HUES6 (cell line): ENCODE measurements around the gene CALN1.

ENCODE experiments used
- H3K27ac ChIP-seq: 2 replicates; pipeline ENCODE4 v1.7.0; 2013; ENCODE audit warnings: low read depth, mild to moderate bottlenecking, low read length, inconsistent platforms
- H3K27me3 ChIP-seq: 2 replicates; pipeline ENCODE4 v1.6.1; 2013; ENCODE audit warnings: low read length; ENCODE audit not compliant: control insufficient read depth, insufficient read depth
- H3K36me3 ChIP-seq: 2 replicates; pipeline ENCODE4 v1.6.1; 2013; ENCODE audit warnings: low read length; ENCODE audit not compliant: control insufficient read depth, insufficient read depth
- H3K4me1 ChIP-seq: 2 replicates; pipeline ENCODE4 v1.6.1; 2013; ENCODE audit warnings: low read length; ENCODE audit not compliant: control insufficient read depth, insufficient read depth
- H3K4me3 ChIP-seq: 2 replicates; pipeline ENCODE4 v1.5.1; 2013; ENCODE audit warnings: low read depth, low read length
- H3K9ac ChIP-seq: one replicate; pipeline ENCODE4 v1.6.1; 2013; ENCODE audit warnings: mild to moderate bottlenecking, low read length
- H3K9me3 ChIP-seq: 2 replicates; pipeline ENCODE4 v1.6.1; 2013; ENCODE audit warnings: low read depth, low read length; ENCODE audit not compliant: control insufficient read depth, insufficient read depth

Gene CALN1

DNA sequence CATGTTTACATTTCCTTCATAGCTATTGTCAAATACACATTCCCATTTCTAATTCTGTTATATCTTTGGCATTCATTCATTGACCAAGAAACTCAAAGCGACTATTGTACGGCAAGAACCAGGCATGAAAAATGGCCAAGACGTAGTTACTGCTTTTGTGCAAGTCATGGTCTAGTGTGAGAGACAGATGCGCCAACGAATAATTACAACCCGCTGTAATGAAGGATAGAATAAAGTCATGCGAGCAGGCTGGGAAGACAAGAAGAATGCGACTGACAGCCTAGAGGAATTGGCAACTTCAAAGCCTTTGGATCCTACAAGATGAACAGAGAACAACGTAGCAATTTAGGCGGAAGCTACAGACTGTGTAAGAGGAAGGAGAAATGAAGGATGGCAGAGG lies 221.2 kb downstream of the CALN1 start:
- Histone ChIP-seq H3K9ac (no peak overlapping the region), H3K27ac (no peak overlapping the region), H3K27me3 (no peaks in the 10 kb centered on the region), H3K4me3 (no peak overlapping the region), H3K9me3 (no peaks in the 10 kb centered on the region), H3K4me1 (no peaks in the 10 kb centered on the region), H3K36me3 (no peaks in the 10 kb centered on the region)

DNA sequence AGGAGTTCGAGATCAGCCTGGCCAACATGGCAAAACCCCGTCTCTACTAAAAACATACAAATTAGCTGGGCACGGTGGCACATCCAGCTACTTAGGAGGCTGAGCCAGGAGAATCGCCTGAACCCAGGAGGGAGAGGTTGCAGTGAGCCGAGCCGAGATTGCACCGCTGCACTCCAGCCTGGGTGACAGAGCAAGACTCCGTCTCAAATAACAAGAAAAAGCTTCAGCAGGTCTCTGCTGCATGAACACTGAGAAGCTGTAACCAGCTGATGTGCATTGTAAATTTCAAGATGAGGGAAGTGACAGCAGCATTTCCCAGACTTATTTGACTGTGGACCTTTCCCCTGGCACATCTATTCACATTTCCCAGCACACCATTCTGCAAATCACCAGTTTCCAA lies 222.0 kb downstream of the CALN1 start:
- Histone ChIP-seq H3K9me3 (no peaks in the 10 kb centered on the region), H3K36me3 (no peaks in the 10 kb centered on the region), H3K9ac (no peak overlapping the region), H3K27me3 (no peaks in the 10 kb centered on the region), H3K4me3 (no peak overlapping the region), H3K27ac (no peak overlapping the region), H3K4me1 (no peaks in the 10 kb centered on the region)

DNA sequence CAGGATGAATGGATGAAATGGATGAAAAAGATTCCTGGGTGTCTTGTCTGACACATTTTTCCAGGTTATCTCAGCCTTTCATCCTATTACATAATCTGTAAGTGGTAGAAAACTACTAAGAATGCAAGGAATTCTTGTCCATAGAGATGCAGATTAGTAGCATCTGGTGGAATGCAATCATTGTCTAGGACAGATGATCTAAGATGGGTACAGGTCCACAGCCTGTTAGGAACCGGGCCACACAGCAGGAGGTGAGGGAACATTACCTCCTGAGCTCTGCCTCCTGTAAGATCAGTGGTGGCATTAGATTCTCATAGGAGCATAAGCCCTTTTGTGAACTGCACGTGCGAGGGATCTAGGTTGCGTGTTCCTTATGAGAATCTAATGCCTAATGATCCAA lies 225.0 kb downstream of the CALN1 start:
- no peaks in the 10 kb centered on the region for H3K9me3 ChIP-seq
- no peak overlapping the region for H3K4me3 ChIP-seq
- H3K36me3 ChIP-seq: no peaks in the 10 kb centered on the region
- no peak overlapping the region for H3K27ac ChIP-seq
- no peaks in the 10 kb centered on the region for H3K27me3 ChIP-seq
- no peaks in the 10 kb centered on the region for H3K4me1 ChIP-seq
- H3K9ac ChIP-seq: no peak overlapping the region

DNA sequence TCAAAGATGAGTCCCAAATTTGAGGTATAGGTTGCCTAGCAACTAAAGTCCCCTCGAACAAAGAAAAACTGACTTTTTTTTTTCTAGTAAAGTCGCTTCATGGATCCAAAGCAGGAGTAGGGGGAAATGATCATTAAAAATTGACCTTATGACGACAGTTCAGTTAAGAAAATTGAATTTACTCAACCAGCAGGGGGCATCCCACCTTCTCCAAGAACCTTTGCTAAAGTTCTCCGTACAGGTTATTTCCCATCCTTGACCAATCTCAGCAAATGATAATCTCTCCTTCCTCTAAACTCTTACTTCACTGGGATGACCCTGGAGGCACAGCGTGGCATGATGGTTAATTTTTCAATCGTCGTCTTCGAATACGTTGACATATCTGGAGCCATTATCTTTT lies 228.3 kb downstream of the CALN1 start:
- Histone ChIP-seq H3K27me3 (no peaks in the 10 kb centered on the region), H3K36me3 (no peaks in the 10 kb centered on the region), H3K9me3 (no peaks in the 10 kb centered on the region), H3K9ac (no peak overlapping the region), H3K4me1 (no peaks in the 10 kb centered on the region), H3K27ac (no peak overlapping the region), H3K4me3 (no peak overlapping the region)

DNA sequence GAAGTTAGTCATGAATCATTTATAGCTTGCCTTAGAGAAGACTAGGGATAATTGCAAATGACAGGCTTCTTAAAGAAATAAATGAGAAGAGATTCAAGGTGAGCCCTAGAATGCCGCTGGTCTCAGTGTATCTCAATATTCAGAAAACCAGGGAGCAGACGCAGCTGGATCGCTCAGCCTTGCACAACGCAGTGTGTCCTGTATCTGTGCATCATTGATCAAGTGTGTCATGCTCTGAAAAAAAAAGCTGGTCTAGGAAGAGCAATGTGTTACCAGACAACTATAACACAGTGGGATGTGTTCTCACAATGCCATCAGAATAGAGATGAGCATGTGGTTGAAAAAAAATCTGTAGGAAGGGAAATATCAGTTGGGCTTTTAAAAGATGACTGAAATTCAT lies 230.1 kb downstream of the CALN1 start:
- no peak overlapping the region for H3K9ac ChIP-seq
- no peak overlapping the region for H3K27ac ChIP-seq
- no peaks in the 10 kb centered on the region for H3K27me3 ChIP-seq
- H3K36me3 ChIP-seq: no peaks in the 10 kb centered on the region
- no peaks in the 10 kb centered on the region for H3K9me3 ChIP-seq
- H3K4me3 ChIP-seq: no peak overlapping the region
- H3K4me1 ChIP-seq: no peaks in the 10 kb centered on the region

DNA sequence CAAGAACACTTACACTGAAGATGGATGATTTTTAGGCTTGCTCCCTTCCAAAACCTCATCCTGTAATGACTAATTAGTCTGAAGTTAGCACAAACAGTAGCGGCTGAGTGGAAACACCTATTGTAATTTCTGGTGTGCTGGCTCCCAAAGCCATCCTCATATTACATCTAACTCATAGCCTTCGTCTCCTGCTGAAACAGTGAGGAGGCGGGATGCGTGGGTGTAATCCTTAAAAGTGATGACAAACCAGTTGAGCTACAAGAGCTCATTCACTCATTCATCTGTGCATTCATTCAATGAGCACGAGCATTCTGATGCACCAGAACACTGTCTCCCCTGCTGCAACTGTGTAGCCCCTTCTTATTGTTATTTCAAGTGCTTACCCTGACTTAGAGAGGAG lies 235.3 kb downstream of the CALN1 start:
- Histone ChIP-seq H3K27me3 (no peaks in the 10 kb centered on the region), H3K36me3 (no peaks in the 10 kb centered on the region), H3K9ac (no peak overlapping the region), H3K9me3 (peaks cover 16% of the 10 kb centered on the region), H3K4me1 (no peaks in the 10 kb centered on the region), H3K4me3 (no peak overlapping the region), H3K27ac (no peak overlapping the region)

DNA sequence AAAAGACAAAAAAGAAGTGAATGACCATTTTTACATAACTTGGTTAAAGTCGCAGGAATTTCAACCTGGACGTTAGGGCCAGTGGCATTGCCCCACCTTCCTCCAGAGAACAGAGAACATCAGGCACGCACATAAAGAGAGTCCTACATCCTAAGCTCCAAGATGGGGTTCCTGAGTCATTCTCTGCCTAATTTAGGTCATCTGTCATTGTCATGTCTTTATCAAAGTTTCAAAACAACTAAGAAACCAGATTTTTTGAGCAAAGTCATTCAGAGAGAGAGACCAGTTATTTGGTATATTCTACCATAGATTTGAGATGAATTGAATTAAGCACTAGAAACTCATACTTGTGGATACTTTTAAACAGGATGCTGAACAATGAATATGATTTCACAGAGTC lies 241.7 kb downstream of the CALN1 start:
- Histone ChIP-seq H3K36me3 (no peaks in the 10 kb centered on the region), H3K4me1 (no peaks in the 10 kb centered on the region), H3K4me3 (no peak overlapping the region), H3K9ac (no peak overlapping the region), H3K9me3 (peaks cover 10% of the 10 kb centered on the region; the same call in 1 of the 2 replicates), H3K27me3 (no peaks in the 10 kb centered on the region), H3K27ac (no peak overlapping the region)

DNA sequence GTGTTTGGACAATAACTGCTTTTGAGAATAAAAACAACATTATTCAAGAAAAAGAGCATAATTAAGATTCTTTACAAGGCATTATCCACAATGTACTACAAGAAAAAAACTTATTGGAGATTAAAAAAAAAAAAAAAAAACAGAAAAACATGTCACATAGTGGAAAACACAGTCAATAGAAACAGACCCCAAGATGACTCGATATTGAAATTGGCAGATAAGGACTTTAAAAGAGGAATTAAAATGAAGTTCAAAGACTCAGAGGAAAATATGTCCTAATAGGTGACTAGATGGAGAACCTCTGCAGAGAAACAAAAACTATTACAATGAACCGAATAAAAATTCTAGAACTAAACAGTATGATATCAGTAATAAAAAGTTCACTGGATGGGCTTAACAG lies 248.9 kb downstream of the CALN1 start:
- Histone ChIP-seq H3K4me3 (no peak overlapping the region), H3K27me3 (no peaks in the 10 kb centered on the region), H3K9me3 (peaks cover 17% of the 10 kb centered on the region; the same call in 1 of the 2 replicates), H3K9ac (no peak overlapping the region), H3K36me3 (no peaks in the 10 kb centered on the region), H3K27ac (no peak overlapping the region), H3K4me1 (no peaks in the 10 kb centered on the region)

DNA sequence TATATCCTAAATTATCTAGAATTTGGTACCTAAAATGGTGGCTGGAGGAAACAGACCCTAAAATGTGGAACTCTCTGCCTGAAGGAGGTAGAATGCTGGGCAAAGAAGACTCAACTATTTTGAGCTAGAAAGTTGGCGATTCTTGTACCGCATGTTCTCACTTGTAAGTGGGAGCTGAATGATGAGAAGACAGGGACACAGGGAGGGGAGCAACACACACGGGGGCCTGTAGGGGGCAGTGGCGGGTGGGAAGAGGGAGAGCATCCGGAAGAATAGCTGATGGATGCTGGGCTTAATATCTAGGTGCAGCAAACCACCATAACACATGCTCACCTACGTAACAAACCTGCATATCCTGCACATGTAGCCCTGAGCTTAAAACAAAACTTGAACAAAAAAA lies 250.6 kb downstream of the CALN1 start:
- Histone ChIP-seq H3K4me3 (no peak overlapping the region), H3K27ac (no peak overlapping the region), H3K4me1 (no peaks in the 10 kb centered on the region)

DNA sequence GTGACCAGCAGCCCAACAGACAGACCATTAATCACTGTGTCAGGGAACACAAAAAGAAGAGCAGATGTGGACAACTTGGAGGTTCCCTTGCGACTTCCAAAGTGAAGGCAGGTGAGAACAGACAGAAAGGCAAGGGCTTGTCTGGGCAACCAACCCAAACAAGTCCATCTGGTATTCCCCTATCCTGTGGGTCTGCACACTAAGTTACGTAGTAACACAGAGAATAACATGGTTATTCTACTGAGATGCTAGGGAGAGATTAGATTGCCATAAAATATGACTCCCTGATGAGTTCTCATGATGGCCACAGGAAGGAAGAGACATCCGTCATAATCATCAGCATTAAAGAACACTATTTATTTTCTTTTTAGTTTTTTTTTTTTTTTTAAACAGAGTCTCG lies 252.2 kb downstream of the CALN1 start:
- Histone ChIP-seq H3K36me3 (no peaks in the 10 kb centered on the region), H3K4me1 (no peaks in the 10 kb centered on the region), H3K9me3 (peaks cover 17% of the 10 kb centered on the region; the same call in 1 of the 2 replicates), H3K27me3 (no peaks in the 10 kb centered on the region), H3K9ac (no peak overlapping the region), H3K27ac (no peak overlapping the region), H3K4me3 (no peak overlapping the region)

More for the DNA sequence above, 250.6 kb downstream of the CALN1 start:
- H3K9me3 ChIP-seq: peaks cover 17% of the 10 kb centered on the region; the same call in 1 of the 2 replicates
- no peak overlapping the region for H3K9ac ChIP-seq
- no peaks in the 10 kb centered on the region for H3K36me3 ChIP-seq
- H3K27me3 ChIP-seq: no peaks in the 10 kb centered on the region

DNA sequence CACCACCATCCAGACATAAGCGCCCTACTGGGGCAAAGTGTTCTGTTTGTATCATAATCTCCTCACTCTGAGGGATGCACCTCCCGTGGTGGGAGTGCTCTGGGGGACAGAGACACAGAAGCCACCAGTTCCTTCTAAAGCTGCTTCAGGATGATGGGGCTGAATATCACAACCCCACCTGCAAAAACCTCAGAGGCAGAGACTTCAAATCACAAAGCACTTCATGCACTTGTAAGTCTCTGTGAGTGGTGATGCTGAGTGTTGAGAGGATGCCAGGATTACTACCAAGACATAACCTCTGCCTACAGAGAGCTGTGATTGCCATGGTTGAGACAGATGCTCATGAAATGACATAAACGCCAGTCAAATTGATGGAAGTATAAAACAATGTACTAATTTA lies 255.5 kb downstream of the CALN1 start:
- Histone ChIP-seq H3K4me1 (peaks cover 5% of the 10 kb centered on the region; the same call in 1 of the 2 replicates), H3K36me3 (no peaks in the 10 kb centered on the region), H3K27me3 (no peaks in the 10 kb centered on the region), H3K9me3 (no peaks in the 10 kb centered on the region), H3K4me3 (no peak overlapping the region), H3K9ac (no peak overlapping the region), H3K27ac (no peak overlapping the region)

DNA sequence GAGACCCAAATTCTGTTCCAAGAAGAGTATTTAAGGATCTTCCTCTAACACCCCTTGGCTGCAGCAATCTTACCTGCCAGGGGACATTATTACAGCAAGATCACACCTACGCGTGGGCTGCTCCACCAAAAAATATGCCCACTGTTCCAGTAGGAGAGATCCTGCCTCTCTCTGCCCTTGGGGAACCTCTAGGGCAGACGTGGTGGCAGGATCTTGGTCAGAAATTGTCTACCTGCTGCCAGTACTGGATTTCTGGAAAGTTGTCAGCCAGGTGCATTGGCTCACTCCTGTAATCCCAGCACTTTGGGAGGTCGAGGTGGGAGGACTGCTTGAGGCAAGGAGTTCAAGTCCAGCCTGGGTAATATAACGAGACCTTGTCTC lies 259.0 kb downstream of the CALN1 start:
- Histone ChIP-seq H3K4me1 (peaks cover 5% of the 10 kb centered on the region; the same call in 1 of the 2 replicates), H3K4me3 (no peak overlapping the region), H3K27me3 (no peaks in the 10 kb centered on the region), H3K9ac (no peak overlapping the region), H3K9me3 (no peaks in the 10 kb centered on the region), H3K27ac (no peak overlapping the region), H3K36me3 (no peaks in the 10 kb centered on the region)
